Calu3 (cell line): ENCODE measurements around the gene GATC. TPM values are rescaled to one million over a fixed set of nuclear protein-coding genes. Genes with fewer than 3 reads are reported as not detected.
"Not testable (repeated sequence)": the region's sequence is repeated elsewhere in the genome, so short reads cannot be mapped to it uniquely, and the experiment has no call there.

ENCODE experiments used
- BruUV-seq: library from RNA; stranded (reverse); fragments of 400-500 nt; replicated peaks from 2 replicates; lab custom pipeline; 2021; lab: Mats Ljungman, UMichigan
- CTCF ChIA-PET: fragments of 300-600 bp; sonication (Branson Sonifier 250); formaldehyde crosslinking; loops from one replicate; lab custom pipeline; 2022; ENCODE audit warnings: antibody characterized with exemption; lab: Charles Lee
- DNase-seq: peaks from one replicate; pipeline ENCODE4 v3.0.0; 2022
- H3K27ac Mint-ChIP-seq: one replicate; pipeline ENCODE4 v1.8.0; 2022; ENCODE audit warnings: mixed read lengths; ENCODE audit not compliant: unreplicated experiment
- H3K27me3 Mint-ChIP-seq: one replicate; pipeline ENCODE4 v1.8.0; 2022; ENCODE audit warnings: mixed read lengths; ENCODE audit not compliant: unreplicated experiment
- H3K36me3 Mint-ChIP-seq: one replicate; pipeline ENCODE4 v1.8.0; 2022; ENCODE audit warnings: mild to moderate bottlenecking, moderate library complexity, mixed read lengths; ENCODE audit not compliant: insufficient read depth, unreplicated experiment
- H3K4me1 Mint-ChIP-seq: one replicate; pipeline ENCODE4 v1.8.0; 2022; ENCODE audit warnings: mild to moderate bottlenecking, low read depth, mixed read lengths; ENCODE audit not compliant: unreplicated experiment
- H3K4me3 Mint-ChIP-seq: one replicate; pipeline ENCODE4 v1.8.0; 2022; ENCODE audit warnings: mild to moderate bottlenecking, low read depth, moderate library complexity, mixed read lengths; ENCODE audit not compliant: unreplicated experiment
- H3K9me3 Mint-ChIP-seq: one replicate; pipeline ENCODE4 v1.8.0; 2022; ENCODE audit warnings: low read depth, mixed read lengths; ENCODE audit not compliant: unreplicated experiment
- intact Hi-C: fragments of 100-400 bp; cut with micrococcal nuclease; formaldehyde crosslinking; loops from one replicate; pipeline ENCODE4 v1.10.0; 2022; ENCODE audit not compliant: unreplicated experiment
- total RNA-seq: library from RNA; stranded (reverse); gene quantifications from 2 replicates; pipeline ENCODE4 v1.2.3, GENCODE V29; 2022
- TF ChIP-seq, protein P1 (sequence below): fragments of 200-600 bp; IDR thresholded peaks from one replicate; pipeline ENCODE4 v1.8.0; 2022; ENCODE audit warnings: antibody characterized with exemption; ENCODE audit not compliant: unreplicated experiment

The GATC gene
- total RNA-seq, 1 experiment from 2014 or later, result 29.7 TPM

DNA sequence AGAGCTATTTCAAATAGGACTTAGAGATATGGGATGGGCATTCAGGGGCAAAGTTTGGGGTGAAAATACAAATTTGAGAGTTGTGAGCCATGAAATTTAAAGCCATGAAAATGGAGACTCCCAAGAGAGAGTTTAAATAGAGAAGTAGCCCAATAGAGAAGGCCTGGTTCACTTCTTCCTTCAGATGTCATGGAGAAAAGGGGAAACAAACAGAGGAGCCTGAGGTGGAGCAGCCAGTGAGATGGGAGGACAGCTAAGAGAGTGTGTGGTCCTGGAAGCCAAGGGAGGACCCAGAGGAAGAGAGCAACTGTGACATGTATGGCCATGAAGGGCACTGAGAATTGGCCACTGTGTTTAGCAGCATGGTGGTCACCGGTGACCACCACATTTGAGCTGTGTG, 37.4 kb downstream of the GATC start:
- no peak overlapping the region for H3K27ac Mint-ChIP-seq
- CTCF ChIA-PET, result interaction anchor here (1.2 kb wide), 1 partner anchor 9 kb away, joined by 4 read pairs; no protein-coding TSS in a partner anchor

DNA sequence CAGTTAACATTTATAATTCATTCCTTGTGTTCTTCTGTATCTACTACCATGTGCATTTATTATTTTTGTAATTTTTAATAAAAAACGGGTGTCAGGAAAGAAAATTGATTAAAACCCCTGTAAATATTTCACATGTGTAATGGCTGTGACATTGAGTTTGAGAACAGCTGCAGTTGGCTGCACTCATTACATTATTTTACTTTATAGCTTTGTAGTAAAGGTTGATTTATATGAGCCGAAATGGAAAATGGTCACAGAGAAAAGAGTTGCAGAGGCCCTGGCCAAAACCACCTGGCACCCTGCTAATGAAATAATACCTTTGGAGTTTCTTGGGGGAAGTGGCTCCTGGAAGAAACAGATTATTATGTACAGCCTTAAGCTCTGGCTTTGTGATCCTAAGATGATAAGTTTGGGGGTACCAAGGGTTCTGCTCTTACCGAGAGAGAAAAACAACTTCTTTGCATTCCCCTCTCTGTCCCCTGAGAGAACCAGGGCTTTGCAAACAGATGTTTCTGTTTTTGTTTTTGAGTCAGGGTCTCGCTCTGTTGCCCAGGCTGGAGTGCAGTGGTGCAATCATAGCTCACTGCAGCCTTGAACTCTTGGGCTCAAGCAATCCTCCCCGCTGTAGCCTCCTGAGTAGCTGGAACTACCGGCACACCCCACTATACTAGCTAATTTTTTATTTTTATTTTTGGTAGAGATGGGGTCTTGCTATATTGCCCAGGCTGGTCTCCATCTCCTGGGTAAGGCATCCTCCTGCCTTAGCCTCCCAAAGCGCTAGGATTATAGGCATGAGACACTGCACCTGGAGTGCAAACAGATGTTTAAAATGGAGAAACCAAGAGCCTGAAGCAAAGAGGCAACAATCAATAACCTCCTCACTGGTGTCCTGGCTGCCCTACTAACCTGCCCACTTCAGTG, 40.0 kb downstream of the GATC start:
- intact Hi-C loops, result no loop called here
- Mint-ChIP-seq H3K27me3 (no peaks in the 10 kb centered on the region), H3K36me3 (peaks cover 3% of the 10 kb centered on the region), H3K4me1 (no peaks in the 10 kb centered on the region), H3K4me3 (no peak overlapping the region), H3K27ac (no peak overlapping the region), H3K9me3 (no peaks in the 10 kb centered on the region)
- TF ChIP-seq, protein P1, sequence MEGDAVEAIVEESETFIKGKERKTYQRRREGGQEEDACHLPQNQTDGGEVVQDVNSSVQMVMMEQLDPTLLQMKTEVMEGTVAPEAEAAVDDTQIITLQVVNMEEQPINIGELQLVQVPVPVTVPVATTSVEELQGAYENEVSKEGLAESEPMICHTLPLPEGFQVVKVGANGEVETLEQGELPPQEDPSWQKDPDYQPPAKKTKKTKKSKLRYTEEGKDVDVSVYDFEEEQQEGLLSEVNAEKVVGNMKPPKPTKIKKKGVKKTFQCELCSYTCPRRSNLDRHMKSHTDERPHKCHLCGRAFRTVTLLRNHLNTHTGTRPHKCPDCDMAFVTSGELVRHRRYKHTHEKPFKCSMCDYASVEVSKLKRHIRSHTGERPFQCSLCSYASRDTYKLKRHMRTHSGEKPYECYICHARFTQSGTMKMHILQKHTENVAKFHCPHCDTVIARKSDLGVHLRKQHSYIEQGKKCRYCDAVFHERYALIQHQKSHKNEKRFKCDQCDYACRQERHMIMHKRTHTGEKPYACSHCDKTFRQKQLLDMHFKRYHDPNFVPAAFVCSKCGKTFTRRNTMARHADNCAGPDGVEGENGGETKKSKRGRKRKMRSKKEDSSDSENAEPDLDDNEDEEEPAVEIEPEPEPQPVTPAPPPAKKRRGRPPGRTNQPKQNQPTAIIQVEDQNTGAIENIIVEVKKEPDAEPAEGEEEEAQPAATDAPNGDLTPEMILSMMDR, result no peak
- CTCF ChIA-PET, result interaction anchor here (0.6 kb wide), 1 partner anchor 250 kb away, joined by 3 read pairs; no protein-coding TSS in a partner anchor
- no peak for DNase-seq
- no TSS peak for BruUV-seq

More for the DNA sequence above, 37.4 kb downstream of the GATC start:
- DNase-seq, result no peak
- no TSS peak for BruUV-seq
- Mint-ChIP-seq H3K9me3 (no peaks in the 10 kb centered on the region), H3K4me3 (no peak overlapping the region), H3K4me1 (peaks cover 11% of the 10 kb centered on the region), H3K27me3 (no peaks in the 10 kb centered on the region), H3K36me3 (no peaks in the 10 kb centered on the region)
- TF ChIP-seq, protein P1, result no peak
- intact Hi-C loops, result no loop called here

DNA sequence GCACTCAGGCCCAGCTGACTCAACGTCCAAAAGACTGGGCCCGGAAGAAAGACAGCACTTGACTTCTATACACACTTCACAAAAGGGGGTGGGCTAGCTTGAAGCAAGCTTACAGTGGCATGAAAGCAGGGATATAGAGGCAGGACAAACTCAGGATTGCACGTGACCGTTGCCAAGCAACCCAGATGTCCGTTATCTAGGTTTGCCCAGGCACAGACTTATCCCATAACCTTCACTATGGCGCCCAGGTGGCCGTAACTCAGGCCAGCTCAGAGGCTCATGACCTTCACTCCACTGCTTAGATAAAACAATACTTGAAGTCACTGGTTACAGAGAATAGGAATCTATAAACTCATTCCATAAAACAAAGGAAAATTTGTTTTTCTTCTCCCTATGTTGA, 41.3 kb downstream of the GATC start:
- H3K27ac Mint-ChIP-seq, BruUV-seq, H3K36me3 Mint-ChIP-seq, H3K9me3 Mint-ChIP-seq, DNase-seq, H3K4me1 Mint-ChIP-seq, H3K4me3 Mint-ChIP-seq, H3K27me3 Mint-ChIP-seq, intact Hi-C loops: not testable (repeated sequence)
- CTCF ChIA-PET, result interaction anchor here (2.2 kb wide), 1 partner anchor 13 kb away, joined by 6 read pairs; no protein-coding TSS in a partner anchor

DNA sequence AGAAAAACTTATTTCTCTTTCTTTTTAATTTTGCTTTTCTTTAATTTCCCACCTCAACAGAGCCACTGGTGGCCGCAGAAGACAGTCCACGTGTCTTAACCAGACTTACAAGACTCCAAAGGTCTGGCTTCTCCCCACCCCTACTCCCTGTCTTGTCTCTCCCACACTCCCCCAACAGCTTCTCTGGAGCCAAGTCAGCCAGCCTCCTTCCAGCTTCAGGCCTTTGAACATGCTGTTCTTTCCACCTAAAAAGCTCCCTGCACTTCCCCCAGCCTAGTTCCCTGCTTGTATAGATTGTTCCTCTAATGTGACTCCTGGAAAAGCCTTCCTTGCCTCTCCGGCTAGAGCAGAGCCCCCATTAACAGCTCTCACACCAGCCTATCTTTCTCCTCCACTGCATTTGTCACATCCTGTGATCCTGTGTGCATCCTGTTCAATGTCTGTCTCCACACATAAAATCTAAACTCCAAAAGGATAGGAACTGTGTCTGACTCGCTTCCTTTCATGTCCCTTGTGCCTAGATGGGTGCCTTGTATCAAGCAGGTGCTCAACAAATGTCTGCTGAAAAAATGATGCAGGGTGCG, 41.9 kb downstream of the GATC start:
- no peak overlapping the region for H3K27ac Mint-ChIP-seq
- H3K36me3 Mint-ChIP-seq, result peaks cover 3% of the 10 kb centered on the region
- intact Hi-C loops, result no loop called here
- no peaks in the 10 kb centered on the region for H3K4me1 Mint-ChIP-seq
- H3K27me3 Mint-ChIP-seq, result no peaks in the 10 kb centered on the region
- no peak for DNase-seq
- no peaks in the 10 kb centered on the region for H3K9me3 Mint-ChIP-seq
- CTCF ChIA-PET, result interaction anchor here (2.2 kb wide), 1 partner anchor 14 kb away, joined by 6 read pairs; no protein-coding TSS in a partner anchor
- no TSS peak for BruUV-seq
- H3K4me3 Mint-ChIP-seq, result no peak overlapping the region
- TF ChIP-seq, protein P1, result no peak
